IMR-90 (cell line): Measurements from ENCODE around the gene MYO1G. TPM values are rescaled to one million over a fixed set of nuclear protein-coding genes. Genes with fewer than 3 reads are reported as not detected.

ENCODE experiments used
- ATAC-seq: fragments of 200-7000 bp; cut with Tn5 transposase; 2 replicates; pipeline ENCODE4 v1.9.1; 2020; ENCODE audit warnings: low read depth, mild to moderate bottlenecking, moderate library complexity
- BruUV-seq: library from RNA; stranded (reverse); fragments of 400-500 nt; replicated peaks from 2 replicates; lab custom pipeline; 2021; lab: Mats Ljungman, UMichigan
- CTCF ChIA-PET: fragments of 300-600 bp; formaldehyde crosslinking; extraction: SDS; loops from one replicate; lab custom pipeline; 2021; ENCODE audit warnings: antibody characterized with exemption; lab: Yijun Ruan, JAX
- POLR2A ChIA-PET: fragments of 300-600 bp; sonication (Branson Sonifier 250); formaldehyde crosslinking; loops from one replicate; lab custom pipeline; 2022; ENCODE audit warnings: antibody characterized with exemption; ENCODE audit not compliant: unreplicated experiment; lab: Charles Lee
- DNase-seq: peaks from one replicate; pipeline ENCODE4 v3.0.0; 2013
- H2AFZ ChIP-seq: replicated peaks from 2 replicates; pipeline ENCODE3; 2013; ENCODE audit warnings: low read length, mild to moderate bottlenecking; ENCODE audit not compliant: poor library complexity
- H2AK5ac ChIP-seq: 2 replicates; pipeline ENCODE4 v1.6.1; 2013; ENCODE audit warnings: low read depth, low read length, inconsistent platforms
- H2AK9ac ChIP-seq: replicated peaks from 2 replicates; pipeline ENCODE3; 2013; ENCODE audit warnings: mild to moderate bottlenecking, low read depth, low read length, moderate library complexity; ENCODE audit not compliant: poor library complexity
- H2BK120ac ChIP-seq: 2 replicates; pipeline ENCODE4 v1.6.1; 2013; ENCODE audit warnings: low read depth, low read length, inconsistent platforms
- H2BK15ac ChIP-seq: 3 replicates; pipeline ENCODE4 v1.6.1; 2013; ENCODE audit warnings: low read depth, low read length, inconsistent platforms
- H2BK20ac ChIP-seq: 2 replicates; pipeline ENCODE4 v1.6.1; 2013; ENCODE audit warnings: low read depth, mild to moderate bottlenecking, inconsistent platforms, low read length, moderate library complexity
- H2BK5ac ChIP-seq: 2 replicates; pipeline ENCODE4 v1.6.1; 2013; ENCODE audit warnings: mild to moderate bottlenecking, low read depth, low read length, inconsistent platforms; ENCODE audit not compliant: poor library complexity, severe bottlenecking
- H3K14ac ChIP-seq: replicated peaks from 2 replicates; pipeline ENCODE4 v1.6.1; 2013; ENCODE audit warnings: low read depth, low read length, inconsistent platforms
- H3K18ac ChIP-seq: 2 replicates; pipeline ENCODE4 v1.6.1; 2013; ENCODE audit warnings: low read depth, low read length, control low read depth
- H3K23ac ChIP-seq: 2 replicates; pipeline ENCODE4 v1.6.1; 2013; ENCODE audit warnings: low read depth, low read length, inconsistent platforms
- H3K27ac ChIP-seq: 2 replicates; pipeline ENCODE4 v1.5.1; 2013; ENCODE audit warnings: mild to moderate bottlenecking, control low read depth, low read length; ENCODE audit not compliant: insufficient read depth
- H3K27me3 ChIP-seq: 2 replicates; pipeline ENCODE4 v1.6.1; 2013; ENCODE audit warnings: low read length; ENCODE audit not compliant: control insufficient read depth, insufficient read depth
- H3K36me3 ChIP-seq: 2 replicates; pipeline ENCODE4 v1.6.1; 2013; ENCODE audit warnings: low read length, mixed read lengths; ENCODE audit not compliant: control insufficient read depth, insufficient read depth
- H3K4ac ChIP-seq: 2 replicates; pipeline ENCODE4 v1.6.1; 2013; ENCODE audit warnings: low read depth, low read length, inconsistent platforms
- H3K4me1 ChIP-seq: 2 replicates; pipeline ENCODE4 v1.6.1; 2013; ENCODE audit warnings: low read length, mixed read lengths; ENCODE audit not compliant: control insufficient read depth, insufficient read depth
- H3K4me2 ChIP-seq: 2 replicates; pipeline ENCODE4 v1.6.1; 2013; ENCODE audit warnings: low read depth, mild to moderate bottlenecking, control low read depth, low read length, moderate library complexity
- H3K4me3 ChIP-seq: 2 replicates; pipeline ENCODE4 v1.5.1; 2013; ENCODE audit warnings: low read depth, mild to moderate bottlenecking, control low read depth, low read length, moderate library complexity; ENCODE audit not compliant: insufficient read depth
- H3K56ac ChIP-seq: 2 replicates; pipeline ENCODE4 v1.6.1; 2013; ENCODE audit warnings: low read length, inconsistent platforms; ENCODE audit not compliant: insufficient read depth; ENCODE audit errors: extremely low read depth
- H3K79me1 ChIP-seq, 2 experiments: 2 replicates each; pipeline ENCODE4 v1.6.1; 2013; ENCODE audit warnings: low read length in 2 of 2, inconsistent platforms in 1 of 2, low read depth in 1 of 2
- H3K9ac ChIP-seq: 2 replicates; pipeline ENCODE4 v1.6.1; 2013; ENCODE audit warnings: low read depth, low read length, control low read depth
- H3K9me1 ChIP-seq: 2 replicates; pipeline ENCODE4 v1.6.1; 2013; ENCODE audit warnings: low read length, inconsistent platforms; ENCODE audit not compliant: insufficient read depth
- H3K9me3 ChIP-seq: 2 replicates; pipeline ENCODE4 v1.6.1; 2013; ENCODE audit warnings: low read length; ENCODE audit not compliant: control insufficient read depth, insufficient read depth
- H4K20me1 ChIP-seq: 2 replicates; pipeline ENCODE4 v1.6.1; 2013; ENCODE audit warnings: low read length, inconsistent platforms; ENCODE audit not compliant: insufficient read depth
- H4K5ac ChIP-seq: 2 replicates; pipeline ENCODE4 v1.6.1; 2013; ENCODE audit warnings: mild to moderate bottlenecking, low read depth, low read length, control low read depth
- H4K8ac ChIP-seq, 2 experiments: 2 replicates each; pipeline ENCODE4 v1.6.1; 2013; ENCODE audit warnings: low read depth in 2 of 2, low read length in 2 of 2, control low read depth in 1 of 2, inconsistent platforms in 1 of 2
- H4K91ac ChIP-seq: 2 replicates; pipeline ENCODE4 v1.6.1; 2013; ENCODE audit warnings: low read depth, low read length, inconsistent platforms; ENCODE audit not compliant: insufficient read depth
- BHLHE40 ChIP-seq: fragments of 150-350 bp; IDR thresholded peaks from 2 replicates; pipeline ENCODE4 v1.6.1; 2016; ENCODE audit warnings: mild to moderate bottlenecking, low read depth, low read length
- CEBPB ChIP-seq: IDR thresholded peaks from 2 replicates; pipeline ENCODE4 v1.6.1; 2012; ENCODE audit warnings: low read depth, low read length, improper control_type of control experiment
- MAFK ChIP-seq: IDR thresholded peaks from 2 replicates; pipeline ENCODE4 v1.6.1; 2012; ENCODE audit warnings: low read depth, low read length, improper control_type of control experiment
- MXI1 ChIP-seq: IDR thresholded peaks from 2 replicates; pipeline ENCODE4 v1.6.1; 2012; ENCODE audit warnings: low read depth, mild to moderate bottlenecking, low read length, moderate library complexity, borderline replicate concordance
- NFE2L2 ChIP-seq: fragments of 150-350 bp; IDR thresholded peaks from 2 replicates; pipeline ENCODE4 v1.6.1; 2016; ENCODE audit warnings: low read depth, mild to moderate bottlenecking, low read length
- RAD21 ChIP-seq: IDR thresholded peaks from 2 replicates; pipeline ENCODE4 v1.6.1; 2012; ENCODE audit warnings: low read length, improper control_type of control experiment
- WGBS, 2 experiments: methylation state at CpG; one replicate each; pipeline versions ENCODE4 v1.1.5 to v1.1.7; 2013; ENCODE audit warnings: missing lambda C conversion rate in 2 of 2; ENCODE audit not compliant: insufficient read length in 1 of 2; ENCODE audit errors: extremely low coverage in 2 of 2; 5-methylcytosine and 5-hydroxymethylcytosine counted together
- dilution Hi-C: fragments of 300-500 bp; cut with HindIII; formaldehyde crosslinking; loops from one replicate; pipeline ENCODE4 v1.14.3; 2018; ENCODE audit warnings: low sequenced_read_pairs; ENCODE audit not compliant: unreplicated experiment
- in situ Hi-C: fragments of 300-500 bp; cut with MboI; formaldehyde crosslinking; loops from 3 replicates; pipeline ENCODE4 v1.14.3; 2019; ENCODE audit warnings: low sequenced_read_pairs, inconsistent platforms, mixed read lengths
- intact Hi-C: fragments of 100-400 bp; cut with micrococcal nuclease; formaldehyde crosslinking; loops from 2 replicates; pipeline ENCODE4 v1.10.0; 2022
- polyA plus RNA-seq, 3 experiments: library from polyadenylated mRNA; depleted of rRNA; stranded (reverse); fragments of >200 nt; gene quantifications; 2 replicates each; pipeline ENCODE4 v1.2.3, GENCODE V29; 2012; ENCODE audit warnings: low replicate concordance in 1 of 3
- total RNA-seq: library from RNA; depleted of rRNA; stranded (reverse); fragments of >200 nt; gene quantifications from 2 replicates; pipeline ENCODE4 v1.2.3, GENCODE V29; 2012
- TF ChIP-seq, protein P1 (sequence below): fragments of 150-350 bp; IDR thresholded peaks from 2 replicates; pipeline ENCODE4 v1.6.1; 2017; ENCODE audit warnings: mild to moderate bottlenecking, antibody characterized with exemption, low read length, low read depth
- TF ChIP-seq, protein P2 (sequence below): fragments of 150-350 bp; IDR thresholded peaks from 2 replicates; pipeline ENCODE4 v1.6.1; 2016; ENCODE audit warnings: low read depth, mild to moderate bottlenecking, low read length, moderate library complexity, borderline replicate concordance

MYO1G gene
- total and polyA plus RNA-seq, 2 of the 4 experiments (the other 2 are of a cell fraction): under 0.01 to 0.02 TPM

DNA sequence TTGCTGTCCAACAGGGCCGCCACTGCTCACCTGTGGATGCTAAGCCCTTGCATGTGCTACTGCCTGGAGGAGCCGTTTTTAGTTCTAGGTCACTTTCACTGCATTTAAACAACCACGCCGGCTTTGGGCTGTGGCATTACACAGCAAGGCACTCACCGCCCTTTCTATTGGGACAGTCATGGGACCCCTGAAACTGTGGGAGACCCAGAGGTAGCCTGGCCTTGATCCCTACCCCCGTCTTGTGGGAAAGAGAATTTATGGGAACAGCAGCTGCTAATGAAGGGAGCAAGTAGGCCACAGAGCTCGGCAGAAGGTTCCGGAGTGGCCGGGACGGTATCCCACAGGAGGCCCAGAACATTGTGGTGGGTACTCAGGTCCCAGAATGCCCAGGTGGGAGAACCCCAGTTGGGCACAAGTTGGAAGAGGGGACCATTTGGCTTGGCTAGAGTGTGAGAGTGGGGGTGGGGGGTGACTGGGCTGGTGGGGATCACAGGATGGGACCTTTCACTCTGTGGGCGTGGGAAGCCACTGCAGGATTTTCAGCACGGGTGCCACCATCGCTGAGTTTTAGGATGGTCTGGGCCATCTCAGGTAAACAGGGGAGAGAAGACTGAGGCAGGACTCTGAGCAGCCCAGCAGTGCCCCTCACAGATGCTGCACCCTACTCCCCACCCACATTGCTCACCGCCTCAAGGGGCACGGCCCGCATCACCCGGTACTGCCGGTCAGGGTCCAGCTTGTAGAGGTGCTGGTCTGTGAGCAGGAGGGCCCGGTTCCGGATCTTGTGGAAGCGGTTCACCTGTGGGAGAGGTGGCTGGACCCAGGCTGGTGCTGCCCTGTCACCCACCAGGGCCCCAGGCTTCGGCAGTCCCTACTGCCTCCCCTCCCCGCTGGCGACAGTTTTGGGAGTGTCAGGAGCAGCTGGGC is 15.2 kb downstream of the MYO1G start:
- Histone ChIP-seq H3K36me3 (no peaks in the 10 kb centered on the region), H3K4ac (no peak overlapping the region), H2AFZ (peak overlapping the region; percentile 51), H3K9me3 (no peaks in the 10 kb centered on the region), H3K27ac (no peak overlapping the region), H2BK120ac (no peak overlapping the region), H2BK5ac (no peak overlapping the region), H4K8ac (no peak overlapping the region), H3K23ac (no peak overlapping the region), H3K14ac (no peak overlapping the region), H4K20me1 (no peaks in the 10 kb centered on the region), H2BK20ac (no peak overlapping the region), H3K4me2 (no peak overlapping the region), H4K5ac (no peak overlapping the region), H3K4me1 (peaks cover 5% of the 10 kb centered on the region; the same call in 1 of the 2 replicates), H2AK9ac (no peak overlapping the region), H3K18ac (no peak overlapping the region), H3K4me3 (no peak overlapping the region), H4K91ac (no peak overlapping the region), H3K9ac (no peak overlapping the region), H3K79me1 (no peaks in the 10 kb centered on the region), H2AK5ac (peak overlapping the region; percentile 28; the same call in 1 of the 2 replicates), H3K27me3 (peaks cover 28% of the 10 kb centered on the region), H2BK15ac (no peak overlapping the region), H3K56ac (no peak overlapping the region), H3K9me1 (no peaks in the 10 kb centered on the region)
- no peak for ATAC-seq
- TF ChIP-seq NFE2L2 (no peak), MAFK (no peak), MXI1 (no peak), CEBPB (no peak), BHLHE40 (no peak), RAD21 (no peak)
- TF ChIP-seq, protein P1, sequence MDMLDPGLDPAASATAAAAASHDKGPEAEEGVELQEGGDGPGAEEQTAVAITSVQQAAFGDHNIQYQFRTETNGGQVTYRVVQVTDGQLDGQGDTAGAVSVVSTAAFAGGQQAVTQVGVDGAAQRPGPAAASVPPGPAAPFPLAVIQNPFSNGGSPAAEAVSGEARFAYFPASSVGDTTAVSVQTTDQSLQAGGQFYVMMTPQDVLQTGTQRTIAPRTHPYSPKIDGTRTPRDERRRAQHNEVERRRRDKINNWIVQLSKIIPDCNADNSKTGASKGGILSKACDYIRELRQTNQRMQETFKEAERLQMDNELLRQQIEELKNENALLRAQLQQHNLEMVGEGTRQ: no peak
- TF ChIP-seq, protein P2, sequence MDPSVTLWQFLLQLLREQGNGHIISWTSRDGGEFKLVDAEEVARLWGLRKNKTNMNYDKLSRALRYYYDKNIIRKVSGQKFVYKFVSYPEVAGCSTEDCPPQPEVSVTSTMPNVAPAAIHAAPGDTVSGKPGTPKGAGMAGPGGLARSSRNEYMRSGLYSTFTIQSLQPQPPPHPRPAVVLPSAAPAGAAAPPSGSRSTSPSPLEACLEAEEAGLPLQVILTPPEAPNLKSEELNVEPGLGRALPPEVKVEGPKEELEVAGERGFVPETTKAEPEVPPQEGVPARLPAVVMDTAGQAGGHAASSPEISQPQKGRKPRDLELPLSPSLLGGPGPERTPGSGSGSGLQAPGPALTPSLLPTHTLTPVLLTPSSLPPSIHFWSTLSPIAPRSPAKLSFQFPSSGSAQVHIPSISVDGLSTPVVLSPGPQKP: no peak
- in situ Hi-C loops (loop anchor here (10.0 kb wide), 1 partner anchor 171 kb away; no protein-coding TSS in a partner anchor), dilution Hi-C loops (no loop called here), intact Hi-C loops (no loop called here)
- no peak for DNase-seq
- CTCF ChIA-PET: interaction anchor here (0.8 to 1.0 kb wide), 2 partner anchors 9 to 116 kb away, joined by 3 read pairs; no protein-coding TSS in a partner anchor
- no TSS peak for BruUV-seq
- POLR2A ChIA-PET: no interaction called here
- 95% methylated on average over 6 of the region's 24 CpGs; no CpG with 5 or more reads in 1 of the 2 experiments for WGBS, 2 experiments
